ENCODE results near the gene TNPO3.

Gene TNPO3

DNA sequence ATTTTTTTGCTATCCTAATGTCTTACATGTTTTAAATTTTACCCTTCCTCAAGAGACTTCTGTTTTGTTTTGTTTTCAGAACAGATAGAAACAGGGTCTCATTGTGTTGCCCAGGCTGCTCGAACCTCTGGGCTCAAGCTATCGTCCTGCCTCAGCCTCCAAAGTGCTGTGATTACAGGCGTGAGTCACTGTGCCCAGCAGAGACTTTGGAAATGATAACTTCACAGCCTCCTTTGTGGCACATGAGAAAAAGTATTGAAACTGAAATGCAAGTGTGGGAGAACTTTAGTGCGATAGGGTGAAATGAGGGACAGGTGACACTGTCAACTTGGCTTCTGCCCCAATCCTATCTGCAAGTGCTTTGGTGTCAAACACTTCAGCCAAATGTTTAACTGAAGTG lies 95.6 kb downstream of the TNPO3 start:
- no peak for DNase-seq

DNA sequence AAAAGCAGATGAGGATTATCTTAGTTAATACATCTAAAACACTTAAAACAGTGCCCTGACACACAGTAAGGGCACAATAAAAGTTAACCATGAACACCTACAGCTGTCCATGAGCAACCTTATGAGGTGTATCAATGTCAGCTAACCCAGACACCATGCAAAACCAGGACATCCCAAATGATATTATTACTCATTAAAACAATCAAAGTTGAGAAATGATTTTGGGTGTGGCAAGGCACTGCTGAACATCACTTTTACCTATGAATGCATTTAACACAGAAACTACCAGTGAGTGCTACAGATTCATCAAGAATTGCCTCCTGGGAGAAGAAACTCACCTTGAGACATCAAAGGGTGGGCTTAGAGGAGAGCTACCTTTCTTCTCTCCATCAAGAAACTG lies 98.9 kb downstream of the TNPO3 start:
- DNase-seq = no peak

GRCh38 chr7:128954830-128955802 lies 99.8 kb downstream of the TNPO3 start:
- DNase-seq = no peak

GRCh38 chr7:128954150-128954549 lies 100.8 kb downstream of the TNPO3 start:
- no peak for DNase-seq

GRCh38 chr7:128951296-128951695 lies 103.6 kb downstream of the TNPO3 start:
- no peak for DNase-seq

GRCh38 chr7:128948976-128949760 lies 105.7 kb downstream of the TNPO3 start:
- no peak for DNase-seq

GRCh38 chr7:128948312-128948973 lies 106.5 kb downstream of the TNPO3 start:
- DNase-seq = no peak

- DNase-seq = no peak
Measured at GRCh38 chr7:128947854-128948253, 107.1 kb downstream of the TNPO3 start.

GRCh38 chr7:128946936-128947830 lies 107.7 kb downstream of the TNPO3 start:
- no peak for DNase-seq

GRCh38 chr7:128945668-128946366 lies 109.1 kb downstream of the TNPO3 start:
- no peak for DNase-seq

DNA sequence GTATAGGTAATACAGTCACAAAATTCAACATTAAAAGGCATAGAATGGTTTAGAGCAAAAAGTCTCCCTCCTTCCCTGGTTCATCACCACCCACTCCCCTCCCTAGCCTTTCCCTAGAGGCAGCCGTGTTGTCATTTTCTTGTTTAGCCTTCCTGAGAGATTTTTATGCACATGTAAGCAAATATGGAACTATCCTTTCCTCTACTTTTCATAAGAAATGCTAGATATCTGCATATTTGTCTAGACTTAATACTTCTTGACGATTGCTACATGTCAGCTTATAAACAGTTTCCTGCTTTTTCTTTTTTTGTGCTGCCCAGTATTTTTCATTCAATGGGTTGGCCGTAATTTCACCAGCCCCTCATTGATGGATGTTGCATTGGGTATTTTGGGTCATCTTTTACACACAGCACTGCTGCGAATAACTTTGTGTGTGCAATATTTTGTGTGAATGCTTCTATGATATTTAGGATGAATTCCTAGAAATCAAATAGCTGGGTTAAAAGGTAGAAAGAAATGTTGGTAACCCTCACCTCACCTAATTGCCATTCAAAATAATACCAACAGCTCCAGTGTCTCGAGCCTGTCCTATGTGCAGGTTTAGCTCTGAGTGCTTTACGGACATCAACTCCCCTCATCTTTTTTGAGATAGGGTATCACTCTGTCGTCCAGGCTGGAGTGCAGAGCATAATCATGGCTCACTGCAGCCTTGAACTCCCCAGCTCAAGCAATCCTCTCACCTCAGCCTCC lies 110.2 kb downstream of the TNPO3 start:
- no peak for DNase-seq

DNA sequence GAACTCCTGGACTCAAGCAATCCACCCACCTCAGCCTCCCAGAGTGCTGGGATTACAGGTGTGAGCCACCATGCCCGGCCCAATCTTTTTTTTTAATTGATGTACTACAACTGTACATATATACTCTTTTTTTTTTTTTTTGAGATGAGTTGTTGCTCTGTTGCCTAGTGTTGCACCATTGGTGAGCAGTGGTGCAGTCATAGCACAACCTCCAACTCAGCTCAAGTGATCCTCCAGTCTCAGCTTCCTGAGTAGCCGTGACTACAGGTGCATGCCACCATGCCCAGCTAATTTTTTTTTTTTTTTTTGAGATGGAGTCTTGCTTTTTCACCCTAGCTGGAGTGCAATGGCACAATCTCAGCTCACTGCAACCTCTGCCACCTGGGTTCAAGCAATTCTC lies 111.7 kb downstream of the TNPO3 start:
- peak in 1 of 5 experiments; percentile 66 for DNase-seq

DNA sequence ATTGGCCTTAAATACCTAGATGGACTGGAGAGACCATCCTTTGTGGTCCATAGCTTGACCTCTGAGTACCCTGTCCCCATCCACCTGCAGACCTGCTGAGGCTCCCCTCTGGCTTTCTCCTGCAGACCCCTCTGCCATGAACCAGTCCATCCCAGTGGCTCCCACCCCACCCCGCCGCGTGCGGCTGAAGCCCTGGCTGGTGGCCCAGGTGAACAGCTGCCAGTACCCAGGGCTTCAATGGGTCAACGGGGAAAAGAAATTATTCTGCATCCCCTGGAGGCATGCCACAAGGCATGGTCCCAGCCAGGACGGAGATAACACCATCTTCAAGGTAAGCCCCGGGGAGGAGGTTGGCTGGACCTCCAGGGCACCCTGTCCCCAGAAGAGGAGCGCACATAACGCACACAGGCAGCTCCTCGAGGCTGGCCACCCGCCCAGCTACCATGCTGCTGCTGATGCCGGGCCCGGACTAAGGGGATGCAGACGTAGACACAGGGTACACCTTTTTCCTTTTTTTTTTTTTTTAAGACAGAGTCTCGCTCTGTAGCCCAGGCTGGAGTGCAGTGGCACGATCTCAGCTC lies 112.9 kb downstream of the TNPO3 start:
- no peak for DNase-seq

- DNase-seq = no peak
Measured at GRCh38 chr7:128941323-128941890, 113.5 kb downstream of the TNPO3 start.

DNA sequence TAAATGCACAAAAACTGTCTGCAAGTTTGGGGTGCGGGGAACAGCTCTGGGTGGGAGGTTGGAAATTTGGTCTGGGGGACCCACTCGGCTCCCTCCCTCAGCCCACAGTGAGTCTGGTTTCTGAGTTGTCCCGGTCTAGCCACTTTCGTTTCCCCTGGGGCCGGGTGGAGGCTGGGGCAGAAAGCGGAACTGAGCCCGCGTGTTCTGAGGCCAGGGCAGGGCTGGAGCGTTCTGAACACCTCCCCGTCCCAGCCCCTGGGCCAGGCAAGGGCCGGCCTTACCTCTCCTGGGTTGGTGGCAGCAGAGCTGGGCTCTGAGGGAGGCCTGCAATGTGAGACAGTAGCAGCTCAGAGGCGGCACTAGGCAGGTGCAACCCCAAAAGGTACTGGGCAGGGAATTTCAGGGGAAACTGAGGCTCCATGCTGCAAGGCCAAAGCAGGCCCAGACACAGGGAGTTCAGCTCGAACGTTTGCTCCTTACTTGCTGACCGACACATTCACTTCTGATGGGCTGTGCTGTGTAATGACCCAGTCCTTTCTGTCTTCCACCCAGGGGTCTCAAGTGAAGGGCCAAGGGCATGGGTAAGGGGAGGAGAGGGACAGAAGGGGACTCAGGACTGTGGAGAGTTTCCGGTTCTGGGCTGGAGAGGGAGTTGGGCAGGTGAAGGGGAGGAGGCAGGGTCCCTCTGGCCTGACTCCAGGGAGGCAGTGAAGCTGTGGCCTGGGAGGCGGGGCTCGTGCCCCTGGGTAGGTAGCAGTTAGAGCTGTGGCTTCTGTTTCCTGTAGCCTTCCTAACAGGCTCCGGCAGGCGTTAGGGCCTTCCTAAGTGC lies 114.2 kb downstream of the TNPO3 start:
- DNase-seq = peak in 1 of 5 experiments; percentile 42

GRCh38 chr7:128939861-128940410 lies 115.0 kb downstream of the TNPO3 start:
- no peak for DNase-seq

DNA sequence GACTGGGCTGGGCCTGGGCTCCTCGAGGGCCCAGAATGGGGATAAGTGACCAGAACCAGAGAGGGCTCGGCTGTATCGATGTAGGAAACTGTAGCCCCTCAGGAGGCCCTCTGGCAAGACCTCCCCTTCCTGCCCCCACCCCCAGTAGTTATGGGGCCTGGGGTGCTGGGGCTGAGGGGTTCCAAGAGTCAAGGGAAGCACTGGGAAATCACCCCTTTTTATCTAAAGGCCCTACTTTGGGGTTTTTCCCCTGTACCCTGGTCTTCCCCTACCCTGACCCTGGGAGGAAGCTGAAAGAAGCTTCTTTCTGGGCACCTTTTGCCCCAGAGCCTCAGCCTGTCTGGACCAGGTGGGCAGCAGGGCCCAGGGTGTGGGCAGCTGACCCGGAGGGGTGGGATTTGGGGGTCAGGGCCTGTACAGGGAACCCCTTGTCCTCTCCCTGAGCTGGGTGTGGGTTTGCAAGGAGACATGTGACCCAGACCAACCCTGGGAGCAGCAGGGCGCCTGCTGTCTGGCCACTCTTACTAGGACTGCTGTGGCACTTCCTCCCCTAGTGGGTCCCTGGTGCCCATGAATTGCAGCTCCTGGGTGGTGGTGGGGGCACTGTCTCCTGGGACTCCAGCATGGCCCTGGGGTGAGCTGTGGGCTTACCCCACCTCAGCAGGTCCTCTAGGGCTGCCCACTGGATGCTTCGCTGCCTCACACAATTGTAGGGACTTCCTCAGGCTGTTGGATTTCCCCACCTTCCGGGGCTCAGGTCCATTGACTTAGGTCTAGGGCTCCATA lies 115.6 kb downstream of the TNPO3 start:
- DNase-seq = no peak
